DND-41 (cell line): Measurements from ENCODE around the gene EGFLAM.

Experiments
- CTCF ChIP-seq: IDR thresholded peaks from 2 replicates; pipeline ENCODE4 v1.5.1; 2012; ENCODE audit warnings: borderline replicate concordance, low read length, moderate library complexity, mild to moderate bottlenecking; ENCODE audit not compliant: poor library complexity, severe bottlenecking; ENCODE audit errors: extremely low read depth
- EZH2 ChIP-seq: IDR thresholded peaks from 3 replicates; pipeline ENCODE4 v1.6.1; 2012; ENCODE audit warnings: borderline replicate concordance, low read depth, mild to moderate bottlenecking, moderate library complexity, low read length, inconsistent platforms; ENCODE audit not compliant: severe bottlenecking

- TF ChIP-seq CTCF: no peak
- no peak for TF ChIP-seq EZH2
Measured at GRCh38 chr5:38450627-38451026, 192.3 kb downstream of the EGFLAM start.
